ENCODE measurements around the gene FER. TPM values are rescaled to one million over a fixed set of nuclear protein-coding genes. Genes with fewer than 3 reads are reported as not detected.
"Not testable (repeated sequence)": the region's sequence is repeated elsewhere in the genome, so short reads cannot be mapped to it uniquely, and the experiment has no call there.

The FER gene
- total RNA-seq, 1 donor from 2014 or later, result 11.8 TPM

DNA sequence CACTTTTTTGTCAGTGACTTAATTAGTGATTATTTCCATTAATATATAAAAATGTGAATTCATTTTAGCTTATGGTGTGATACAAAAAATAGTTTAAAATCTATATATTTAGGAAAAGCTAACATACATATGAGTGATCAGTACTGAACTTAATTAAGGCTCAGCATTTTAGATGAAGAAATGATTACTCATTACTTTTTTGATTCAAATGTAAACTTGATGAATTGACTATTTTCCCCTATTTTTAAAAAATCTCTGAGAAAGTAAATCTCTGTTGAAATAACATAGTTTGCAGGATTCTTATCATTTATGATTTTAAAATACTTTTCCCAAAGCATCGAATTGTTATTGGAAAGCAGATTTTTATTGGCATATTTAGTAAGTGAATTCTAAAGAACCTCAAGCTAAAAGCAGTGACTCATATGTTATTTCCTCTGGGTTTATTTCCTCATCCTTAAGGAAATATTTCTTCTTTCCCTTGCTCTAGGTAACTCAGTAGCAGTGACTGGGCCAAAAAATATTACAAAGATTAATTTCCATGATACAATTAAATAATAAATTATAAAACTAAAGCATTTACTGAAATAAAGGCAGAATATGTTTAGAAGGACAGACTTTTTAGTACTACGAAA lies 290.6 kb downstream of the FER start:
- intact Hi-C loops (cut with DNase I), result no loop called here
- no peak overlapping the region for H3K4me3 ChIP-seq
- no peaks in the 10 kb centered on the region for H3K9me3 ChIP-seq
- no peaks in the 10 kb centered on the region for H3K36me3 ChIP-seq
- TF ChIP-seq CTCF (IDR thresholded peaks at IDR 0.05), result no peak
- H3K4me1 ChIP-seq, result no peaks in the 10 kb centered on the region
- DNase-seq (ENCODE audit: low spot score in 2 of 2), result no peak
- no peak overlapping the region for H3K27ac ChIP-seq
- no peaks in the 10 kb centered on the region for H3K27me3 ChIP-seq

DNA sequence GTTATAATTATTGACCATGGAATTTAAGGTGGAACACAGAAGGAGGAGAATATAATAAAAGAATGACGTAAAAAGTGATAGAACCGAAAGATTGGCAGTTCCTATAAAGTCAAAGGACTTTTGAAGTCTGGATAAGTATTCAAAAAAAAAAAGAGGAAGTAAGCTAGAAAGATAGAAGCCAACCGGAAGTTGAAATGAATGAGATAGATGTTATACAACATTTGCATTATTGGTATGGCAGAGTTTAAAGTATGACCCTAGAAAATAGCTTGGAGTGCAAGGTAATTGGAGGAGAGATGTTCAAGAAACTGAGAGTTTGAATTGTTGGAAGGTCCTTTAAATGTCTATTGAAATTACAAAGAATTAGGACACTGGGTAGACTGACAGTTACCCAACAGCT lies 293.6 kb downstream of the FER start:
- H3K27ac ChIP-seq, result no peak overlapping the region
- H3K27me3 ChIP-seq, result no peaks in the 10 kb centered on the region
- H3K9me3 ChIP-seq, result no peaks in the 10 kb centered on the region
- no peak overlapping the region for H3K4me3 ChIP-seq
- TF ChIP-seq CTCF (IDR thresholded peaks at IDR 0.05), result no peak
- peaks cover 0 to 2% of the 10 kb centered on the region in 2 donors for H3K4me1 ChIP-seq
- intact Hi-C loops (cut with DNase I), result no loop called here
- DNase-seq (ENCODE audit: low spot score in 2 of 2), result no peak
- H3K36me3 ChIP-seq, result no peaks in the 10 kb centered on the region

GRCh38 chr5:109045710-109046109 lies 298.0 kb downstream of the FER start:
- Histone ChIP-seq H3K27me3 (no peaks in the 10 kb centered on the region), H3K27ac (no peak overlapping the region), H3K4me1 (peaks cover 0 to 2% of the 10 kb centered on the region in 2 donors), H3K9me3 (no peaks in the 10 kb centered on the region), H3K36me3 (peaks cover 0 to 2% of the 10 kb centered on the region in 2 donors), H3K4me3 (no peak overlapping the region)
- DNase-seq (ENCODE audit: low spot score in 2 of 2), result no peak
- intact Hi-C loops (cut with DNase I), result no loop called here
- TF ChIP-seq CTCF (IDR thresholded peaks at IDR 0.05), result no peak

DNA sequence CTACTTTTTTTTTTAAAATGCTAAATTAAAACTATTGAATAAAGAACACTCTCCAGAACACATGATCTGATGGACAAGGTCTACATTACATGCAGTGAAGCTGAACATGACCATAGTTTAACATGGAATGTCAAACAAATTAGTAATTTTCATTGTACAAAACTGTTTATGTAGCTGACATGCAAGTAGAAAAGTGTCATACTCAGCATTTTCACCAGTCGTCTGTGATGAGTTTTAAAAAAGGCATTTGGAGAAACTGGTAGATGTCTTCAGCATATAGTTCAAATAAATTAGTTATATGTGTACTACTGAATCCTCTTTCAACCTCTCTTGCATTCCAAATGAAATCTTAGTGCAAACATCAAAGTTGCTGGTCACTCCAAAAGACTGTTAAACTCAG lies 301.9 kb downstream of the FER start:
- Histone ChIP-seq H3K4me1 (peaks cover 0 to 2% of the 10 kb centered on the region in 2 donors), H3K36me3 (peaks cover 0 to 8% of the 10 kb centered on the region in 2 donors), H3K4me3 (no peak overlapping the region), H3K27ac (no peak overlapping the region), H3K27me3 (no peaks in the 10 kb centered on the region), H3K9me3 (no peaks in the 10 kb centered on the region)
- DNase-seq (ENCODE audit: low spot score in 2 of 2), result no peak
- intact Hi-C loops (cut with DNase I), result no loop called here
- TF ChIP-seq CTCF (IDR thresholded peaks at IDR 0.05), result no peak

GRCh38 chr5:109050321-109050720 lies 302.6 kb downstream of the FER start:
- DNase-seq (ENCODE audit: low spot score in 2 of 2); H3K9me3 ChIP-seq; intact Hi-C loops (cut with DNase I); H3K4me3 ChIP-seq; H3K4me1 ChIP-seq; H3K27ac ChIP-seq; H3K36me3 ChIP-seq; H3K27me3 ChIP-seq: not testable (repeated sequence)

GRCh38 chr5:109052216-109052615 lies 304.5 kb downstream of the FER start:
- DNase-seq (ENCODE audit: low spot score in 2 of 2); H3K36me3 ChIP-seq; H3K4me1 ChIP-seq; intact Hi-C loops (cut with DNase I); H3K27me3 ChIP-seq; H3K27ac ChIP-seq; H3K9me3 ChIP-seq; H3K4me3 ChIP-seq: not testable (repeated sequence)

- Histone ChIP-seq H3K4me3 (no peak overlapping the region), H3K27me3 (no peaks in the 10 kb centered on the region), H3K9me3 (no peaks in the 10 kb centered on the region), H3K4me1 (no peaks in the 10 kb centered on the region), H3K27ac (no peak overlapping the region), H3K36me3 (peaks cover 0 to 6% of the 10 kb centered on the region in 2 donors)
- TF ChIP-seq CTCF (IDR thresholded peaks at IDR 0.05), result no peak
- no peak for DNase-seq (ENCODE audit: low spot score in 2 of 2)
- intact Hi-C loops (cut with DNase I), result no loop called here
Measured at GRCh38 chr5:109053995-109054417, 306.3 kb downstream of the FER start.
